ENCODE data around the gene APOD. TPM values are rescaled to one million over a fixed set of nuclear protein-coding genes. Genes with fewer than 3 reads are reported as not detected.

Gene APOD
- total and polyA plus RNA-seq, 2 donors from 2014 or later, result 12.9 to 24.4 TPM

GRCh38 chr3:195544634-195545033 is 39.1 kb downstream of the APOD start:
- Histone ChIP-seq H3K4me1 (ENCODE audit: control insufficient read depth in 2 of 3, insufficient read depth in 2 of 3, low read depth in 1 of 3, low read length in 3 of 3) (peaks cover 0 to 12% (median 7%) of the 10 kb centered on the region in 3 donors), H3K36me3 (ENCODE audit: control insufficient read depth in 2 of 3, insufficient read depth in 3 of 3, low read length in 3 of 3) (no peaks in the 10 kb centered on the region), H3K4me3 (ENCODE audit: low read length in 3 of 3) (no peak overlapping the region), H3K9ac (ENCODE audit: low read length in 3 of 3) (no peak overlapping the region), H3K27me3 (ENCODE audit: control insufficient read depth, insufficient read depth, low read length) (no peaks in the 10 kb centered on the region), H3K27ac (ENCODE audit: low read depth in 2 of 2, low read length in 2 of 2) (no peak overlapping the region), H3K9me3 (ENCODE audit: control insufficient read depth in 2 of 3, insufficient read depth in 1 of 3, low read length in 3 of 3) (no peaks in the 10 kb centered on the region)
- TF ChIP-seq CTCF (IDR thresholded peaks at IDR 0.05; ENCODE audit: borderline replicate concordance, extremely low read depth, insufficient read depth), result no peak
- FAIRE-seq, result no peak
- DNase-seq, result peak in 1 of 5 donors; percentile 76
- intact Hi-C loops (cut with DNase I), result no loop called here

- H3K27ac ChIP-seq (ENCODE audit: low read depth in 2 of 2, low read length in 2 of 2), result no peak overlapping the region
- H3K4me3 ChIP-seq (ENCODE audit: low read length in 3 of 3), result peak overlapping the region in 1 of 3 donors; percentile 90
- H3K4me1 ChIP-seq (ENCODE audit: control insufficient read depth in 2 of 3, insufficient read depth in 2 of 3, low read depth in 1 of 3, low read length in 3 of 3), result peaks cover 0 to 12% (median 7%) of the 10 kb centered on the region in 3 donors
- H3K9me3 ChIP-seq (ENCODE audit: control insufficient read depth in 2 of 3, insufficient read depth in 1 of 3, low read length in 3 of 3), result no peaks in the 10 kb centered on the region
- TF ChIP-seq CTCF (IDR thresholded peaks at IDR 0.05; ENCODE audit: borderline replicate concordance, extremely low read depth, insufficient read depth), result no peak
- no peaks in the 10 kb centered on the region for H3K27me3 ChIP-seq (ENCODE audit: control insufficient read depth, insufficient read depth, low read length)
- DNase-seq (no peak), FAIRE-seq (no peak)
- intact Hi-C loops (cut with DNase I), result no loop called here
- no peak overlapping the region for H3K9ac ChIP-seq (ENCODE audit: low read length in 3 of 3)
- no peaks in the 10 kb centered on the region for H3K36me3 ChIP-seq (ENCODE audit: control insufficient read depth in 2 of 3, insufficient read depth in 3 of 3, low read length in 3 of 3)
Measured at GRCh38 chr3:195544230-195544536, 39.6 kb downstream of the APOD start.

- Histone ChIP-seq H3K4me1 (ENCODE audit: control insufficient read depth in 2 of 3, insufficient read depth in 2 of 3, low read depth in 1 of 3, low read length in 3 of 3) (peaks cover 0 to 12% (median 11%) of the 10 kb centered on the region in 3 donors), H3K9me3 (ENCODE audit: control insufficient read depth in 2 of 3, insufficient read depth in 1 of 3, low read length in 3 of 3) (no peaks in the 10 kb centered on the region), H3K9ac (ENCODE audit: low read length in 3 of 3) (peak overlapping the region; percentile 64 to 83 (median 71)), H3K27ac (ENCODE audit: low read depth in 2 of 2, low read length in 2 of 2) (peak overlapping the region in 1 of 2 donors; percentile 85), H3K4me3 (ENCODE audit: low read length in 3 of 3) (peak overlapping the region; percentile 76 to 95 (median 90)), H3K36me3 (ENCODE audit: control insufficient read depth in 2 of 3, insufficient read depth in 3 of 3, low read length in 3 of 3) (no peaks in the 10 kb centered on the region), H3K27me3 (ENCODE audit: control insufficient read depth, insufficient read depth, low read length) (no peaks in the 10 kb centered on the region)
- intact Hi-C loops (cut with DNase I), result no loop called here
- no peak for TF ChIP-seq CTCF (IDR thresholded peaks at IDR 0.05; ENCODE audit: borderline replicate concordance, extremely low read depth, insufficient read depth)
- FAIRE-seq, result no peak
- DNase-seq, result peak in 4 of 5 donors; percentile 55 to 80 (median 62)
Measured at GRCh38 chr3:195543500-195544229, 40.1 kb downstream of the APOD start.

Data from kidney (tissue), 14 donors.